ENCODE data around the gene UBE2L3. TPM values are rescaled to one million over a fixed set of nuclear protein-coding genes. Genes with fewer than 3 reads are reported as not detected.
"Not testable (repeated sequence)": the region's sequence is repeated elsewhere in the genome, so short reads cannot be mapped to it uniquely, and the experiment has no call there.

UBE2L3 gene
- total RNA-seq, 4 donors from 2014 or later = 12.1 to 41.6 (median 24.1) TPM

- intact Hi-C loops (cut with DNase I; ENCODE audit: low total_unique reads) = no loop called here
- Histone ChIP-seq H3K4me1 (no peaks in the 10 kb centered on the region), H3K9me3 (no peaks in the 10 kb centered on the region), H3K27ac (no peak overlapping the region), H3K36me3 (no peaks in the 10 kb centered on the region), H3K4me3 (no peak overlapping the region), H3K27me3 (no peaks in the 10 kb centered on the region)
- TF ChIP-seq POLR2A (IDR thresholded peaks at IDR 0.05) = no peak
- TF ChIP-seq CTCF (IDR thresholded peaks at IDR 0.05) = no peak
- no peak for DNase-seq
Observed at GRCh38 chr22:21612858-21613257, 45.3 kb downstream of the UBE2L3 start.

- Histone ChIP-seq H3K36me3 (no peaks in the 10 kb centered on the region), H3K4me3 (no peak overlapping the region), H3K27me3 (no peaks in the 10 kb centered on the region), H3K4me1 (no peaks in the 10 kb centered on the region), H3K9me3 (no peaks in the 10 kb centered on the region), H3K27ac (no peak overlapping the region)
- intact Hi-C loops (cut with DNase I; ENCODE audit: low total_unique reads) = no loop called here
- DNase-seq = no peak
- TF ChIP-seq POLR2A (IDR thresholded peaks at IDR 0.05) (no peak), CTCF (IDR thresholded peaks at IDR 0.05) (no peak)
Observed at GRCh38 chr22:21613553-21614233, 46.2 kb downstream of the UBE2L3 start.

GRCh38 chr22:21615731-21616130 lies 48.2 kb downstream of the UBE2L3 start:
- no peaks in the 10 kb centered on the region for H3K4me1 ChIP-seq
- H3K36me3 ChIP-seq = no peaks in the 10 kb centered on the region
- H3K4me3 ChIP-seq = no peak overlapping the region
- no peak for DNase-seq
- no peak for TF ChIP-seq CTCF (IDR thresholded peaks at IDR 0.05)
- TF ChIP-seq POLR2A (IDR thresholded peaks at IDR 0.05) = no peak
- intact Hi-C loops (cut with DNase I; ENCODE audit: low total_unique reads) = no loop called here
- no peaks in the 10 kb centered on the region for H3K27me3 ChIP-seq
- no peak overlapping the region for H3K27ac ChIP-seq
- no peaks in the 10 kb centered on the region for H3K9me3 ChIP-seq

GRCh38 chr22:21617337-21617736 lies 49.8 kb downstream of the UBE2L3 start:
- H3K27me3 ChIP-seq; intact Hi-C loops (cut with DNase I; ENCODE audit: low total_unique reads); H3K4me3 ChIP-seq; H3K4me1 ChIP-seq; DNase-seq; H3K27ac ChIP-seq; H3K9me3 ChIP-seq; H3K36me3 ChIP-seq: not testable (repeated sequence)

GRCh38 chr22:21621025-21621424 lies 53.5 kb downstream of the UBE2L3 start:
- Histone ChIP-seq H3K27ac (no peak overlapping the region), H3K4me3 (no peak overlapping the region)
- intact Hi-C loops (cut with DNase I; ENCODE audit: low total_unique reads) = no loop called here

More at GRCh38 chr22:21621025-21621424, 53.5 kb downstream of the UBE2L3 start:
- H3K36me3 ChIP-seq = no peaks in the 10 kb centered on the region
- H3K9me3 ChIP-seq = no peaks in the 10 kb centered on the region
- no peaks in the 10 kb centered on the region for H3K27me3 ChIP-seq
- peaks cover 0 to 3% of the 10 kb centered on the region in 2 donors for H3K4me1 ChIP-seq
- no peak for TF ChIP-seq CTCF (IDR thresholded peaks at IDR 0.05)
- TF ChIP-seq POLR2A (IDR thresholded peaks at IDR 0.05) = no peak
- DNase-seq = no peak
